ENCODE results near the gene CACNG5. TPM values are rescaled to one million over a fixed set of nuclear protein-coding genes. Genes with fewer than 3 reads are reported as not detected.

CACNG5 gene
- total RNA-seq, 4 donors from 2014 or later, result not detected

GRCh38 chr17:66920435-66920834 is 85.5 kb downstream of the CACNG5 start:
- 75% methylated on average over 9 of the region's 9 CpGs for WGBS
- H3K27ac ChIP-seq (replicated peaks in 1 of 4), result no peak overlapping the region
- no peaks in the 10 kb centered on the region for H3K36me3 ChIP-seq
- no peak for TF ChIP-seq EP300 (IDR thresholded peaks at IDR 0.05)
- no peak for TF ChIP-seq CTCF (IDR thresholded peaks at IDR 0.05)
- TF ChIP-seq POLR2A (IDR thresholded peaks at IDR 0.05; ENCODE audit: low read depth), result no peak
- TF ChIP-seq POLR2AphosphoS5 (IDR thresholded peaks at IDR 0.05), result no peak
- H3K4me1 ChIP-seq, result no peaks in the 10 kb centered on the region
- no peak overlapping the region for H3K4me3 ChIP-seq
- DNase-seq (ENCODE audit: extremely low spot score), result no peak
- peaks cover 0 to 6% (median 0%) of the 10 kb centered on the region in 4 donors for H3K27me3 ChIP-seq
- H3K9me3 ChIP-seq, result peaks cover 0 to 12% (median 7%) of the 10 kb centered on the region in 4 donors
- intact Hi-C loops (cut with DNase I), result no loop called here

GRCh38 chr17:66920950-66921349 is 86.0 kb downstream of the CACNG5 start:
- peaks cover 0 to under 1% (median 0%) of the 10 kb centered on the region in 4 donors for H3K27me3 ChIP-seq
- no peaks in the 10 kb centered on the region for H3K36me3 ChIP-seq
- intact Hi-C loops (cut with DNase I), result no loop called here
- H3K4me3 ChIP-seq, result no peak overlapping the region
- WGBS, result 79% methylated on average over 4 of the region's 4 CpGs
- TF ChIP-seq EP300 (IDR thresholded peaks at IDR 0.05), result no peak
- no peaks in the 10 kb centered on the region for H3K4me1 ChIP-seq
- H3K27ac ChIP-seq (replicated peaks in 1 of 4), result no peak overlapping the region
- H3K9me3 ChIP-seq, result peaks cover 0 to 12% (median 7%) of the 10 kb centered on the region in 4 donors
- no peak for DNase-seq (ENCODE audit: extremely low spot score)

GRCh38 chr17:66923886-66924285 is 89.0 kb downstream of the CACNG5 start:
- H3K27me3 ChIP-seq, result peaks cover 0 to 4% (median 0%) of the 10 kb centered on the region in 4 donors
- H3K9me3 ChIP-seq, result peaks cover 0 to 11% (median 6%) of the 10 kb centered on the region in 4 donors
- H3K36me3 ChIP-seq, result no peaks in the 10 kb centered on the region
- H3K27ac ChIP-seq (replicated peaks in 1 of 4), result no peak overlapping the region
- no peak for TF ChIP-seq POLR2A (IDR thresholded peaks at IDR 0.05; ENCODE audit: low read depth)
- TF ChIP-seq EP300 (IDR thresholded peaks at IDR 0.05), result no peak
- TF ChIP-seq POLR2AphosphoS5 (IDR thresholded peaks at IDR 0.05), result no peak
- no peak for TF ChIP-seq CTCF (IDR thresholded peaks at IDR 0.05)
- no peak overlapping the region for H3K4me3 ChIP-seq
- H3K4me1 ChIP-seq, result no peaks in the 10 kb centered on the region
- no peak for DNase-seq (ENCODE audit: extremely low spot score)
- intact Hi-C loops (cut with DNase I), result no loop called here
- 61% methylated on average over 1 of the region's 1 CpG for WGBS

GRCh38 chr17:66925811-66926500 is 91.0 kb downstream of the CACNG5 start:
- Histone ChIP-seq H3K4me3 (no peak overlapping the region), H3K9me3 (peaks cover 0 to 7% (median 3%) of the 10 kb centered on the region in 4 donors), H3K27ac (replicated peaks in 1 of 4) (no peak overlapping the region), H3K36me3 (no peaks in the 10 kb centered on the region), H3K27me3 (peaks cover 0 to 9% (median 0%) of the 10 kb centered on the region in 4 donors), H3K4me1 (no peaks in the 10 kb centered on the region)
- WGBS, result 79% methylated on average over 8 of the region's 8 CpGs
- TF ChIP-seq POLR2AphosphoS5 (IDR thresholded peaks at IDR 0.05) (no peak), EP300 (IDR thresholded peaks at IDR 0.05) (no peak), POLR2A (IDR thresholded peaks at IDR 0.05; ENCODE audit: low read depth) (no peak), CTCF (IDR thresholded peaks at IDR 0.05) (no peak)
- intact Hi-C loops (cut with DNase I), result no loop called here
- DNase-seq (ENCODE audit: extremely low spot score), result no peak

- DNase-seq (ENCODE audit: extremely low spot score), result no peak
- H3K36me3 ChIP-seq, result no peaks in the 10 kb centered on the region
- H3K27ac ChIP-seq (replicated peaks in 1 of 4), result no peak overlapping the region
- intact Hi-C loops (cut with DNase I), result no loop called here
- no peaks in the 10 kb centered on the region for H3K4me1 ChIP-seq
- WGBS, result 93% methylated on average over 5 of the region's 5 CpGs
- no peaks in the 10 kb centered on the region for H3K9me3 ChIP-seq
- TF ChIP-seq POLR2AphosphoS5 (IDR thresholded peaks at IDR 0.05), result no peak
- no peak for TF ChIP-seq CTCF (IDR thresholded peaks at IDR 0.05)
- no peak for TF ChIP-seq EP300 (IDR thresholded peaks at IDR 0.05)
- TF ChIP-seq POLR2A (IDR thresholded peaks at IDR 0.05; ENCODE audit: low read depth), result no peak
- H3K27me3 ChIP-seq, result peaks cover 0 to 13% (median 0%) of the 10 kb centered on the region in 4 donors
- no peak overlapping the region for H3K4me3 ChIP-seq
Measured at GRCh38 chr17:66928949-66929348, 94.0 kb downstream of the CACNG5 start.
